SU-DHL-6 (cell line): ENCODE measurements around the gene HCN4.

Experiments
- H2AFZ ChIP-seq: fragments of 200-600 bp; sonication (generic); 2 replicates; pipeline ENCODE4 v1.6.1; 2014; ENCODE audit warnings: low read depth, mild to moderate bottlenecking, moderate library complexity, mixed read lengths, antibody characterized with exemption, low read length; ENCODE audit not compliant: severe bottlenecking
- H3F3A ChIP-seq: fragments of 200-600 bp; shearing (Covaris generic); 2 replicates; pipeline ENCODE4 v1.6.0; 2016; ENCODE audit warnings: antibody characterized with exemption, mild to moderate bottlenecking; ENCODE audit not compliant: insufficient read depth
- H3K27ac ChIP-seq: fragments of 200-600 bp; sonication (generic); 2 replicates; pipeline ENCODE4 v1.5.1; 2016; ENCODE audit warnings: low read depth, mild to moderate bottlenecking, low read length, moderate library complexity, mixed read lengths
- H3K27me3 ChIP-seq: fragments of 200-600 bp; sonication (generic), shearing (Covaris generic); 2 replicates; pipeline ENCODE4 v1.6.0; 2014; ENCODE audit warnings: mild to moderate bottlenecking, low read length
- H3K36me3 ChIP-seq: fragments of 200-600 bp; sonication (generic); 2 replicates; pipeline ENCODE4 v1.6.1; 2014; ENCODE audit warnings: mild to moderate bottlenecking, low read length, mixed read lengths
- H3K4me2 ChIP-seq: fragments of 300-600, 200-600 bp; shearing (Covaris generic), sonication (generic); 2 replicates; pipeline ENCODE4 v1.6.0; 2014; ENCODE audit warnings: low read length, low read depth, mild to moderate bottlenecking; ENCODE audit not compliant: poor library complexity, severe bottlenecking
- H3K4me3 ChIP-seq: fragments of 200-600 bp; sonication (generic); 2 replicates; pipeline ENCODE4 v1.5.1; 2014; ENCODE audit warnings: antibody characterized with exemption, low read length, mild to moderate bottlenecking, mixed read lengths; ENCODE audit not compliant: insufficient read depth, poor library complexity, severe bottlenecking
- H3K79me2 ChIP-seq: fragments of 200-600 bp; sonication (generic); 2 replicates; pipeline ENCODE4 v1.6.1; 2014; ENCODE audit warnings: mild to moderate bottlenecking, low read length, moderate library complexity; ENCODE audit not compliant: insufficient read depth
- H3K9ac ChIP-seq: fragments of 200-600 bp; sonication (generic); 2 replicates; pipeline ENCODE4 v1.7.0; 2014; ENCODE audit warnings: mild to moderate bottlenecking, low read length
- H3K9me2 ChIP-seq: fragments of 200-600 bp; sonication (generic); replicated peaks from 2 replicates; pipeline ENCODE4 v1.6.1; 2014; ENCODE audit warnings: low read length; ENCODE audit not compliant: insufficient read depth
- H3K9me3 ChIP-seq: fragments of 200-600 bp; sonication (generic); 2 replicates; pipeline ENCODE4 v1.6.1; 2014; ENCODE audit warnings: low read length, mixed read lengths; ENCODE audit not compliant: insufficient read depth
- H4K20me1 ChIP-seq: fragments of 200-600 bp; sonication (generic); 2 replicates; pipeline ENCODE4 v1.6.1; 2014; ENCODE audit warnings: low read depth, mild to moderate bottlenecking, antibody characterized with exemption, low read length, moderate library complexity, mixed read lengths
- CTCF ChIP-seq: fragments of 200-600 bp; sonication (generic); IDR thresholded peaks from one replicate; pipeline ENCODE4 v1.5.1; 2017; ENCODE audit warnings: antibody characterized with exemption, mild to moderate bottlenecking, low read length, moderate library complexity; ENCODE audit not compliant: insufficient read depth, poor library complexity, severe bottlenecking
- EZH2phosphoT487 ChIP-seq: fragments of 200-600 bp; sonication (generic), shearing (Covaris generic); conservative IDR thresholded peaks from 2 replicates; pipeline ENCODE4 v1.6.1; 2018; ENCODE audit warnings: mild to moderate bottlenecking, antibody characterized with exemption, low read length, moderate library complexity, mixed read lengths

HCN4 gene

GRCh38 chr15:73338058-73338457, 30.7 kb downstream of the HCN4 start:
- Histone ChIP-seq H3K4me2 (no peak overlapping the region), H3K79me2 (no peaks in the 10 kb centered on the region), H3K9me2 (no peaks in the 10 kb centered on the region), H4K20me1 (no peaks in the 10 kb centered on the region), H3K27ac (no peak overlapping the region), H3K36me3 (no peaks in the 10 kb centered on the region), H2AFZ (no peak overlapping the region), H3K9ac (no peak overlapping the region), H3K27me3 (no peaks in the 10 kb centered on the region), H3K4me3 (no peak overlapping the region), H3K9me3 (no peaks in the 10 kb centered on the region), H3F3A (no peaks in the 10 kb centered on the region)
- TF ChIP-seq CTCF (no peak), EZH2phosphoT487 (no peak)

GRCh38 chr15:73337187-73337586, 31.6 kb downstream of the HCN4 start:
- H3K9ac ChIP-seq: no peak overlapping the region

GRCh38 chr15:73336756-73337155, 32.0 kb downstream of the HCN4 start:
- Histone ChIP-seq H2AFZ (no peak overlapping the region), H3K4me2 (no peak overlapping the region), H3F3A (no peaks in the 10 kb centered on the region), H3K36me3 (no peaks in the 10 kb centered on the region), H3K27me3 (no peaks in the 10 kb centered on the region), H3K4me3 (no peak overlapping the region), H3K9me3 (no peaks in the 10 kb centered on the region), H3K79me2 (no peaks in the 10 kb centered on the region), H3K27ac (no peak overlapping the region), H4K20me1 (no peaks in the 10 kb centered on the region), H3K9ac (no peak overlapping the region), H3K9me2 (no peaks in the 10 kb centered on the region)
- no peak for TF ChIP-seq EZH2phosphoT487
- TF ChIP-seq CTCF: no peak

More at GRCh38 chr15:73337187-73337586, 31.6 kb downstream of the HCN4 start:
- no peaks in the 10 kb centered on the region for H3K9me2 ChIP-seq
- H4K20me1 ChIP-seq: no peaks in the 10 kb centered on the region
- H3K36me3 ChIP-seq: no peaks in the 10 kb centered on the region
- no peak overlapping the region for H3K27ac ChIP-seq
- H3K4me3 ChIP-seq: no peak overlapping the region
- H3K79me2 ChIP-seq: no peaks in the 10 kb centered on the region
- no peaks in the 10 kb centered on the region for H3F3A ChIP-seq
- TF ChIP-seq EZH2phosphoT487: no peak
- TF ChIP-seq CTCF: no peak
- H3K4me2 ChIP-seq: no peak overlapping the region
- no peaks in the 10 kb centered on the region for H3K9me3 ChIP-seq
- H2AFZ ChIP-seq: no peak overlapping the region
- H3K27me3 ChIP-seq: no peaks in the 10 kb centered on the region
